A549 (cell line): ENCODE results near the gene CNTN4. TPM values are rescaled to one million over a fixed set of nuclear protein-coding genes. Genes with fewer than 3 reads are reported as not detected.

Experiments used
- ATAC-seq, 2 experiments: fragments of 200-7000 bp in 1 of 2; fragments of >200 bp in 1 of 2; cut with Nextera tagmentation in 1 of 2; cut with Tn5 transposase in 1 of 2; 3 replicates each; pipeline versions ENCODE4 v1.8.0 to v1.9.1; 2018 to 2020; ENCODE audit warnings: mild to moderate bottlenecking in 1 of 2, moderate library complexity in 1 of 2
- CTCF ChIA-PET: fragments of 300-600 bp; sonication (Branson Sonifier 250); formaldehyde crosslinking; extraction: SDS; loops from one replicate; lab custom pipeline; 2021; ENCODE audit warnings: antibody characterized with exemption, inconsistent platforms; lab: Yijun Ruan, JAX
- POLR2A ChIA-PET: fragments of 350-600 bp; formaldehyde crosslinking; extraction: SDS; loops from one replicate; lab custom pipeline; 2021; ENCODE audit warnings: antibody characterized with exemption, inconsistent platforms; lab: Yijun Ruan, JAX
- DNase-seq, 2 experiments: peaks; one replicate each; pipeline versions ENCODE4 v3.0.0 to v3.0.0-alpha.2; 2011 to 2016; ENCODE audit warnings: low read depth in 1 of 2, low spot score in 1 of 2
- FAIRE-seq: peaks from 2 replicates; lab custom pipeline; 2011; peaks lifted over from hg19 to GRCh38; lab: Jason Lieb, UNC
- H3K27ac ChIP-seq, 2 experiments: fragments of >200 bp; sonication (Bioruptor Twin); formaldehyde crosslinking; 3 replicates each; pipeline ENCODE4 v1.5.1; 2016 to 2017
- H3K4me1 ChIP-seq: fragments of >200 bp; sonication (Bioruptor Twin); formaldehyde crosslinking; 3 replicates; pipeline ENCODE4 v1.6.1; 2016
- H3K4me2 ChIP-seq: fragments of >200 bp; sonication (Bioruptor Twin); formaldehyde crosslinking; 3 replicates; pipeline ENCODE4 v1.6.1; 2016
- H3K4me3 ChIP-seq: fragments of >200 bp; sonication (Bioruptor Twin); formaldehyde crosslinking; 3 replicates; pipeline ENCODE4 v1.5.1; 2016
- H3K9me3 ChIP-seq: fragments of >200 bp; sonication (Bioruptor Twin); formaldehyde crosslinking; 3 replicates; pipeline ENCODE4 v1.6.1; 2016
- BCL3 ChIP-seq: fragments of >200 bp; sonication (Bioruptor Twin); formaldehyde crosslinking; IDR thresholded peaks from 3 replicates; pipeline ENCODE4 v1.6.1; 2016
- CBX2 ChIP-seq: fragments of 200-600 bp; sonication (generic); IDR thresholded peaks from 2 replicates; pipeline ENCODE4 v1.6.1; 2016; ENCODE audit warnings: low read depth, mild to moderate bottlenecking, borderline replicate concordance
- CEBPB ChIP-seq, 2 experiments: fragments of >200 bp in 1 of 2; sonication (Bioruptor Twin) in 1 of 2; formaldehyde crosslinking in 1 of 2; IDR thresholded peaks; 2 replicates each; pipeline ENCODE4 v1.6.1; 2012 to 2016
- CTCF ChIP-seq: fragments of >200 bp; sonication (Bioruptor Twin); formaldehyde crosslinking; IDR thresholded peaks from 3 replicates; pipeline ENCODE4 v1.5.1; 2016
- EHMT2 ChIP-seq: fragments of 200-600 bp; sonication (generic); IDR thresholded peaks from 2 replicates; pipeline ENCODE4 v1.6.1; 2016; ENCODE audit warnings: antibody characterized with exemption, low read depth, mild to moderate bottlenecking, moderate library complexity
- ELK1 ChIP-seq: fragments of 150-350 bp; IDR thresholded peaks from 2 replicates; pipeline ENCODE4 v1.6.1; 2014; ENCODE audit warnings: low read depth, mild to moderate bottlenecking, low read length
- FOXS1 ChIP-seq: fragments of 250-450 bp; sonication (Bioruptor Pico); IDR thresholded peaks from 2 replicates; pipeline ENCODE4 v1.5.0; 2020; ENCODE audit warnings: mild to moderate bottlenecking, moderate library complexity
- GATA3 ChIP-seq: IDR thresholded peaks from 2 replicates; pipeline ENCODE4 v1.6.1; 2012; ENCODE audit warnings: borderline replicate concordance
- HMGXB4 ChIP-seq: fragments of 250-450 bp; sonication (Bioruptor Pico); IDR thresholded peaks from 2 replicates; pipeline ENCODE4 v1.5.0; 2021; ENCODE audit warnings: mild to moderate bottlenecking, moderate library complexity, borderline replicate concordance
- HOXB5 ChIP-seq: fragments of 250-450 bp; sonication (Bioruptor Pico); IDR thresholded peaks from 2 replicates; pipeline ENCODE4 v1.5.0; 2020; ENCODE audit warnings: mild to moderate bottlenecking, moderate library complexity
- JUN ChIP-seq, 2 experiments: fragments of >200 bp; sonication (Bioruptor Twin); formaldehyde crosslinking; IDR thresholded peaks; 2 replicates in 1 of 2; 3 replicates in 1 of 2; pipeline ENCODE4 v1.6.1; 2016 to 2017
- KDM1A ChIP-seq: fragments of 200-600 bp; sonication (generic); IDR thresholded peaks from 2 replicates; pipeline ENCODE4 v1.6.1; 2016; ENCODE audit warnings: low read depth, mild to moderate bottlenecking
- NFE2L2 ChIP-seq: fragments of 150-350 bp; conservative IDR thresholded peaks from 2 replicates; pipeline ENCODE4 v1.6.1; 2014; ENCODE audit warnings: low read length
- POLR2A ChIP-seq: IDR thresholded peaks from 2 replicates; pipeline ENCODE4 v1.6.1; 2012; ENCODE audit warnings: mild to moderate bottlenecking, low read length
- RARB ChIP-seq: fragments of 250-450 bp; sonication (Bioruptor Pico); IDR thresholded peaks from 2 replicates; pipeline ENCODE4 v1.8.0; 2021; ENCODE audit warnings: mild to moderate bottlenecking, moderate library complexity
- RCOR1 ChIP-seq: fragments of 150-350 bp; IDR thresholded peaks from 2 replicates; pipeline ENCODE4 v1.6.1; 2014; ENCODE audit warnings: antibody characterized with exemption, low read length, low read depth
- RNF2 ChIP-seq: fragments of 200-600 bp; sonication (generic); IDR thresholded peaks from 2 replicates; pipeline ENCODE4 v1.6.1; 2016; ENCODE audit warnings: low read depth, mild to moderate bottlenecking, antibody characterized with exemption, moderate library complexity, borderline replicate concordance
- USF2 ChIP-seq: fragments of 450-650 bp; IDR thresholded peaks from 2 replicates; pipeline ENCODE4 v1.6.1; 2014; ENCODE audit warnings: antibody characterized with exemption
- ZC3H11A ChIP-seq: fragments of 450-650 bp; IDR thresholded peaks from 2 replicates; pipeline ENCODE4 v1.6.1; 2014; ENCODE audit warnings: antibody characterized with exemption, mild to moderate bottlenecking
- WGBS: methylation state at CpG from one replicate; pipeline ENCODE4 v1.1.6; 2017; ENCODE audit errors: missing lambda C conversion rate; 5-methylcytosine and 5-hydroxymethylcytosine counted together
- polyA plus RNA-seq, 4 experiments: library from polyadenylated mRNA; depleted of rRNA in 3 of 4; stranded (reverse); fragments of >200 nt; fragmentation: RNase III in 1 of 4; extraction: RNeasy Plus Mini Kit Qiagen cat#74134 plus additional on column Dnase treatment in 1 of 4; gene quantifications; 2 replicates in 3 of 4; 3 replicates in 1 of 4; pipeline ENCODE4 v1.2.3, GENCODE V29; 2011 to 2017

CNTN4 gene
- polyA plus RNA-seq, 2 of the 4 experiments (the other 2 are of a cell fraction) = 0.03 TPM; not detected in 1

GRCh38 chr3:2303566-2303965, 204.9 kb downstream of the CNTN4 start (continued):
- no peak for TF ChIP-seq USF2
- TF ChIP-seq CBX2 = no peak

GRCh38 chr3:2311022-2311421, 212.4 kb downstream of the CNTN4 start:
- Histone ChIP-seq H3K27ac (no peak overlapping the region), H3K4me3 (no peak overlapping the region), H3K4me1 (no peaks in the 10 kb centered on the region), H3K4me2 (no peak overlapping the region), H3K9me3 (no peaks in the 10 kb centered on the region)
- DNase-seq (no peak), ATAC-seq (no peak), FAIRE-seq (no peak)
- TF ChIP-seq EHMT2 (no peak), RCOR1 (no peak), ELK1 (no peak), USF2 (no peak), CBX2 (no peak), NFE2L2 (no peak), KDM1A (no peak), HMGXB4 (no peak), RNF2 (no peak), GATA3 (no peak), POLR2A (no peak), CEBPB (IDR thresholded peaks at IDR 0.05) (no peak), FOXS1 (no peak), JUN (IDR thresholded peaks at IDR 0.05) (no peak), HOXB5 (CRISPR knock-in tag) (no peak)
- ChIA-PET POLR2A (no interaction called here), CTCF (no interaction called here)
- WGBS = 3% methylated on average over 2 of the region's 2 CpGs

- Histone ChIP-seq H3K4me1 (no peaks in the 10 kb centered on the region), H3K4me2 (no peak overlapping the region), H3K9me3 (no peaks in the 10 kb centered on the region), H3K27ac (no peak overlapping the region), H3K4me3 (no peak overlapping the region)
- POLR2A ChIA-PET = no interaction called here
- CTCF ChIA-PET = no interaction called here
- no peak for ATAC-seq
- no peak for FAIRE-seq
- 2% methylated on average over 7 of the region's 7 CpGs for WGBS
- DNase-seq = no peak
- TF ChIP-seq RARB (no peak), CTCF (no peak), BCL3 (no peak), ZC3H11A (no peak)
Measured at GRCh38 chr3:2317521-2317920, 218.9 kb downstream of the CNTN4 start.
